Measurements from ENCODE around the gene CYP24A1.

- TF ChIP-seq CTCF (conservative IDR thresholded peaks at IDR 0.05) (no peak), ZFX (IDR thresholded peaks at IDR 0.05) (no peak)
Measured at GRCh38 chr20:54177378-54177777, 3.6 kb upstream of the CYP24A1 start.
